Measurements from ENCODE around the gene FOS.

GRCh38 chr14:75230140-75230792, 48.4 kb upstream of the FOS start:
- TF ChIP-seq CTCF (IDR thresholded peaks at IDR 0.05; ENCODE audit: low read depth, low read length) (peak; percentile 0), POLR2A (IDR thresholded peaks at IDR 0.05; ENCODE audit: extremely low read depth, insufficient read length) (no peak), MAX (IDR thresholded peaks at IDR 0.05; ENCODE audit: low read depth, low read length) (no peak), MYC (IDR thresholded peaks at IDR 0.05; ENCODE audit: low read depth, low read length) (0 out of 2 replicates have a peak, but pooled peaks have one; percentile 21)

Data from NB4 (cell line).